ENCODE measurements around the gene CUL4A.
A peak's percentile ranks its signal among the peaks of the same experiment; 100 is the strongest.

The CUL4A gene

GRCh38 chr13:113207890-113208420, 1.5 kb upstream of the CUL4A start:
- no peak for TF ChIP-seq POLR2A (IDR thresholded peaks at IDR 0.05; ENCODE audit: low read depth, low read length)
- DNase-seq (ENCODE audit: insufficient read length, low spot score) = peak; percentile 60
- peak; percentile 76 for FAIRE-seq

DNA sequence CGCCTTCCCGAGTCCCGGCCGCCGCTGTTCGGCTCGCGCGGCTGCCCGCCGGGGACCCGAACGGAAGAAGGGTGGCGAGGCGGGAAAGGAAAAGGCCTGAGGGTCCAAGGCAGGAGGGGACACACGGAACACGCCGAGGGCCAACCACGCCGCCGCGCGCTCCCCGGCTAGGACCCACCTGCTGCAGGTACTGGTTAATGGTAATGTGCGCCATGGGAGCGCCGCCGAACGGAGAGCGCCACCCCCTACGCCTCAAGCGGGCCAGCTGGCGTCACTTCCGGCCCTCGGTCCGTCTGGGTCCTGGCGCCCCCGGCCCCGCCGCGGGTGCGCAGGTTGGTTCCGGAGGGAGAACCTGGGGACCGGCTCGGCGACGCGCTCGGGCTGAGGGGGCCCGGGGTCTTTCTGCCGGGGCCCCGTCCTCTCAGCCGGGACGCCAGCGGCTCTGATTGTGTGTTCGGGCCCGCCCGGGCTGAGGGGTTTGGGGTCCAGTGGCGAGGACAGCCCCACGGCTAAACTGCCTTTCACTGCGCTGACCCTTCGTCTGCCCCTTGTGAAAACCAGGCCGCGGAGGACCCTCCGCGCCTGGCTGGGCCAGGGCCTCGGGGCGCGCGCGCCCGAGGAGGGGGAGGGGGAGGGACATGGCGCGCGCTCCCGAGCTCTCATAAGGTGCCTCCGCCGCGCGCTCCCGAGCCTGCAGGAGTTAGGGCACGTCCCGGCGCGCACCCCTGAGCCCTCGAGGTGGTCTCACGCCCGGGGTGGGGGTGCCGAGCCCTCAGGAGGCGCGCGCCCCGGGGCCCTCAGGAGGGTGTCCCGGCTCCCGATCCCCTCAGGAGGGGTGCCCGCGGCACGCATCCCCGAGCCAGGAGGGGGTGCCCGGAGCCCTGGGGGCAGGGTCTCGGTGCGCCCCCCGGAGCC, 735 bp upstream of the CUL4A start, which contains the start of gene PCID2:
PCID2 (minus strand) TSS at position 249 of the 915 bp plus-strand sequence; CDS start at position 214, 35 bp downstream.
- FAIRE-seq = peak; percentile 48
- peak; percentile 88 for DNase-seq (ENCODE audit: insufficient read length, low spot score)
- peak; percentile 70 for TF ChIP-seq POLR2A (IDR thresholded peaks at IDR 0.05; ENCODE audit: low read depth, low read length)

DNA sequence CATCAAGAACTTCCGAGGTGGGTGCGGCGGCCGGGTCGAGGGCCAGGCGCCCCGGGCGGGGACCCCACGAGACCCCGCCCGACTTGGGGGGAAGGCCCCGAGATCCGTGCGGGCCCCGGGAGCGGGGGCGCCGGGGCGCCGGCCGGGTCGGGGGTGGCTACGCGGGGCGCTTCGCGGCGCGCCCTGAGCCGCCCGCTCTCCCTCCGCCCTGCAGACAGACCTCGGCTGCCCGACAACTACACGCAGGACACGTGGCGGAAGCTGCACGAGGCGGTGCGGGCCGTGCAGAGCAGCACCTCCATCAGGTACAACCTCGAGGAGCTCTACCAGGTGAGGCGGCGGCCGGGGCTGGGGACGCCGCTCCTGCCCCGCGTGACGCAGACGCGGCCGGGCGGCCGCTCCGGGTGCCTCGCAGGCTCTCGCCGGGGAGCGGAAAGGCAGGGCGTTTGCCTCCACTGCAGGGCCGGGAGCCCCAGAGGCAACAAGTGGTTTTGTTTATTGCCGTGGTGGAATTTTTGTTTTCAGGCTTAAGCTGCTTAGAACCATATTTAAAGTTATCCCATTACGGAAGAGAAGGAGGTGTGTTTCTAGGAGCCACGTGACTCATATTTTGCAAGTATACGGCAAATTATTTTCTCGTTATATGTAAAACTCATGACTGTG, 477 bp downstream of the CUL4A start:
- TF ChIP-seq POLR2A (IDR thresholded peaks at IDR 0.05; ENCODE audit: low read depth, low read length) = no peak
- DNase-seq (ENCODE audit: insufficient read length, low spot score) (peak; percentile 59), FAIRE-seq (peak; percentile 85)

- FAIRE-seq (no peak), DNase-seq (ENCODE audit: insufficient read length, low spot score) (no peak)
- no peak for TF ChIP-seq POLR2A (IDR thresholded peaks at IDR 0.05; ENCODE audit: low read depth, low read length)
These were observed 1.4 kb downstream of the CUL4A start for GRCh38 chr13:113210833-113211232.

DNA sequence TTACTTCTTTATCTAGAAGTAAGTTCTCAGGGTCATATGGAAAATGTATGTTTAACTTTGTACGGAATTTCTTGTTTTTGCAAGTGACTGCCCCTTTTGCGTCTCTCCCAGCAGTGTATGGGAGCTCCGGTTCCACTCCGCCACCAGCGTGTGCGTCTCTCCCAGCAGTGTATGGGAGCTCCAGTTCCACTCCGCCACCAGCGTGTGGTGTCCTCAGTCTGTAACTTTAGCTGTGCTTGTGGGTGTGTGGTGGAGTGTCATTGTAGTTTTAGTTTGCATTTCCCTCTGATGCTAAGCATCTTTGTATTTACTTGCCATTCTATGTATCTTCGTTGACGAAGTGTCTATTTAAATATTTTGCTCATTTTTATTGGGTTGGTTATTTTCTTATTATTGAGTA, 2.4 kb downstream of the CUL4A start:
- FAIRE-seq (no peak), DNase-seq (ENCODE audit: insufficient read length, low spot score) (no peak)
- TF ChIP-seq POLR2A (IDR thresholded peaks at IDR 0.05; ENCODE audit: low read depth, low read length) = no peak

GRCh38 chr13:113216254-113217048, 7.0 kb downstream of the CUL4A start:
- DNase-seq (ENCODE audit: insufficient read length, low spot score) (peak; percentile 80), FAIRE-seq (peak; percentile 86)
- TF ChIP-seq POLR2A (IDR thresholded peaks at IDR 0.05; ENCODE audit: low read depth, low read length) = no peak

GRCh38 chr13:113218586-113218985, 9.2 kb downstream of the CUL4A start:
- no peak for TF ChIP-seq POLR2A (IDR thresholded peaks at IDR 0.05; ENCODE audit: low read depth, low read length)
- DNase-seq (ENCODE audit: insufficient read length, low spot score) (no peak), FAIRE-seq (no peak)

GRCh38 chr13:113219256-113219940, 10.0 kb downstream of the CUL4A start:
- DNase-seq (ENCODE audit: insufficient read length, low spot score) = no peak
- TF ChIP-seq POLR2A (IDR thresholded peaks at IDR 0.05; ENCODE audit: low read depth, low read length) = no peak
- FAIRE-seq = no peak

- no peak for DNase-seq (ENCODE audit: insufficient read length, low spot score)
- FAIRE-seq = no peak
- TF ChIP-seq POLR2A (IDR thresholded peaks at IDR 0.05; ENCODE audit: low read depth, low read length) = no peak
These were observed 10.8 kb downstream of the CUL4A start for GRCh38 chr13:113220141-113220598.

DNA sequence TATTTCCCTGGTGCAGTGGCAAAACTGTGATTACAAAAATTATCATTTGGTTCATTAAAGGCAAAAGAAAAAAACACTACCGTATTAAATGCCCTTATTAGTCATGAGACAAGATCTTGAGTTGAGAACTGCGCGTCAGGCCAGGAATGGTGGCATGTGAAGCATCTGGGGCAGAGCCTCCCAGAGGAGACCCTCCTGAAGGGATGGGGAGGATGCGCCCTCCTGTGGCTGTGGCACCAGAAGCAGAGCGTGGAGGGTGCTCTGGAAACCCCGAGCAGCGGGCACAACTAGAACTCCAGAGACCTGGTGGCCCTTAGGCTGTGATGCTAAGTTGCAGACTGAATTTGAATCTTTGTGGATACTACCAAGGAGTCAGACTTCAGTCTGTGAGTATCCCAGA, 11.5 kb downstream of the CUL4A start:
- TF ChIP-seq POLR2A (IDR thresholded peaks at IDR 0.05; ENCODE audit: low read depth, low read length) = no peak
- no peak for FAIRE-seq
- no peak for DNase-seq (ENCODE audit: insufficient read length, low spot score)

GRCh38 chr13:113223070-113223469, 13.7 kb downstream of the CUL4A start:
- DNase-seq (ENCODE audit: insufficient read length, low spot score) (no peak), FAIRE-seq (no peak)
- no peak for TF ChIP-seq POLR2A (IDR thresholded peaks at IDR 0.05; ENCODE audit: low read depth, low read length)

DNA sequence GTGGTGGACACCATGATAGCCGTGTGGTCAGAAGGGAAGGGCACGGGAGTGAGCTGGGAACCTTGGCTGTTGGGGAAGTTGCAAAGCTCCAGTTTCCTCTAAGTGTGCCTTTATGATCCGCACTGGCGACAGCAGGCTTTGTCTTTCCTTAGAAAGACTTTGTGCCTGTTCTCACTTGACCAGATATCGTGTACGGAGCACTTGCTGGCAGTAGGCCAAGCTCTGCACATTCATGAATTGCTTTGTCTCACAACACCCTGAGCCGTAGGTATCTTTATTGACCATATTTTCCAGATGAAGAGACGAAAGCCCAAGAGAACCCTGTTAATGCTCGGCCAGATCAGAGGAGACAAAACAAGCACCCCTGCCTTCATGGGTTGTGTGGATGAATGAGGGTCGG, 15.1 kb downstream of the CUL4A start:
- no peak for TF ChIP-seq POLR2A (IDR thresholded peaks at IDR 0.05; ENCODE audit: low read depth, low read length)
- no peak for DNase-seq (ENCODE audit: insufficient read length, low spot score)
- no peak for FAIRE-seq

DNA sequence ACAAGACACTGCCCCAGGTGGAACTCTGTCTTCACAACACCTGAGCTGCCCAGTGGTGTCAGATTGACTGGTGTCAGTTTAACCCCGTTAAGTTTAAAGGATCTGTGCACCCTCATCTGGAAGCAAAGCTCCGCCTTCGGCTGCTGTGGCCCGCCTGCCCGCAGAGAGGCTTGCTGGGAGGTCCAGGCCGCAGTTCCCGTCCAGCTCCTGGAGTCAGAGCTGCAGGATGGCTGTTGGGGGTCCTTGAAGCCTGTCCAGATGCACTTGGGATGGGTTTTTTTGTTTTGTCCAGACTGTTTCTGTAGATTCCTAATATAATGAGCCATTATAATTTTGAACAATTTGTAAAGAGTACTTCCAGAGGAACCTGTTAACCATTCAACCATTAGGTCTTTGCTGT, 16.1 kb downstream of the CUL4A start:
- DNase-seq (ENCODE audit: insufficient read length, low spot score) (no peak), FAIRE-seq (no peak)
- TF ChIP-seq POLR2A (IDR thresholded peaks at IDR 0.05; ENCODE audit: low read depth, low read length) = no peak

Measured in H54 (cell line).